Panc1 (cell line): ENCODE data around the gene RHOXF2.

Experiments
- POLR2AphosphoS5 ChIP-seq: IDR thresholded peaks from 2 replicates; pipeline ENCODE4 v1.6.1; 2012; ENCODE audit warnings: mild to moderate bottlenecking, low read depth, low read length, moderate library complexity
- SIN3A ChIP-seq: IDR thresholded peaks from 2 replicates; pipeline ENCODE4 v1.6.1; 2012; ENCODE audit warnings: low read depth, mild to moderate bottlenecking, low read length, moderate library complexity, borderline replicate concordance; ENCODE audit not compliant: insufficient read depth
- TCF7L2 ChIP-seq: IDR thresholded peaks from 2 replicates; pipeline ENCODE4 v1.6.1; 2011; ENCODE audit warnings: mild to moderate bottlenecking, low read depth, low read length, inconsistent platforms
- TF ChIP-seq, protein P1 (sequence below): fragments of 450-650 bp; IDR thresholded peaks from 2 replicates; pipeline ENCODE4 v1.5.1; 2017; ENCODE audit warnings: mild to moderate bottlenecking
- TF ChIP-seq, protein P2 (sequence below), 2 experiments: IDR thresholded peaks; 2 replicates each; pipeline ENCODE4 v1.6.1; 2011 to 2012; ENCODE audit warnings: low read depth in 2 of 2, control low read depth in 1 of 2, low read length in 1 of 2, mild to moderate bottlenecking in 1 of 2, moderate library complexity in 1 of 2; ENCODE audit not compliant: insufficient read depth in 1 of 2

DNA sequence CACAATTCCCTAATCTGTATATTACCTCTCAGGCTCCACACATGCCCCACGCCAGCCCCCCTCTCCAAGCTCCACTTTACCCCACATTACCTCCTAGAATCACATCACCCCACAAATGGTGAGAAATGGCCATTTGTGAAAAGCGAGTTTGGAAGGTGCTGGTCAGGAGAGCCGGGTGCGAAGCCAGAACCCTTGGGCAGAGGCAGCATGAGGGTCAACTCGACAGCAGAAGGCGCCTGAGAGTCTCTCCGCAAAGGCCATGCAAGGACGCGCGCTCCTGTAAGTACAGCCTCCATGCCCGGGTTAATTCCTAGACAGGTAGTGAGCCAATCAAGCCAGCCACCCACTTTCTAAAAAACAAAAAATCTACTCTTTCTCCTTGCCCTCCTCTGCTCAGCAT is 42.4 kb downstream of the RHOXF2 start:
- TF ChIP-seq, protein P1, sequence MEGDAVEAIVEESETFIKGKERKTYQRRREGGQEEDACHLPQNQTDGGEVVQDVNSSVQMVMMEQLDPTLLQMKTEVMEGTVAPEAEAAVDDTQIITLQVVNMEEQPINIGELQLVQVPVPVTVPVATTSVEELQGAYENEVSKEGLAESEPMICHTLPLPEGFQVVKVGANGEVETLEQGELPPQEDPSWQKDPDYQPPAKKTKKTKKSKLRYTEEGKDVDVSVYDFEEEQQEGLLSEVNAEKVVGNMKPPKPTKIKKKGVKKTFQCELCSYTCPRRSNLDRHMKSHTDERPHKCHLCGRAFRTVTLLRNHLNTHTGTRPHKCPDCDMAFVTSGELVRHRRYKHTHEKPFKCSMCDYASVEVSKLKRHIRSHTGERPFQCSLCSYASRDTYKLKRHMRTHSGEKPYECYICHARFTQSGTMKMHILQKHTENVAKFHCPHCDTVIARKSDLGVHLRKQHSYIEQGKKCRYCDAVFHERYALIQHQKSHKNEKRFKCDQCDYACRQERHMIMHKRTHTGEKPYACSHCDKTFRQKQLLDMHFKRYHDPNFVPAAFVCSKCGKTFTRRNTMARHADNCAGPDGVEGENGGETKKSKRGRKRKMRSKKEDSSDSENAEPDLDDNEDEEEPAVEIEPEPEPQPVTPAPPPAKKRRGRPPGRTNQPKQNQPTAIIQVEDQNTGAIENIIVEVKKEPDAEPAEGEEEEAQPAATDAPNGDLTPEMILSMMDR = no peak
- TF ChIP-seq POLR2AphosphoS5 = no peak
- no peak for TF ChIP-seq TCF7L2
- no peak for TF ChIP-seq SIN3A
- TF ChIP-seq, protein P2, sequence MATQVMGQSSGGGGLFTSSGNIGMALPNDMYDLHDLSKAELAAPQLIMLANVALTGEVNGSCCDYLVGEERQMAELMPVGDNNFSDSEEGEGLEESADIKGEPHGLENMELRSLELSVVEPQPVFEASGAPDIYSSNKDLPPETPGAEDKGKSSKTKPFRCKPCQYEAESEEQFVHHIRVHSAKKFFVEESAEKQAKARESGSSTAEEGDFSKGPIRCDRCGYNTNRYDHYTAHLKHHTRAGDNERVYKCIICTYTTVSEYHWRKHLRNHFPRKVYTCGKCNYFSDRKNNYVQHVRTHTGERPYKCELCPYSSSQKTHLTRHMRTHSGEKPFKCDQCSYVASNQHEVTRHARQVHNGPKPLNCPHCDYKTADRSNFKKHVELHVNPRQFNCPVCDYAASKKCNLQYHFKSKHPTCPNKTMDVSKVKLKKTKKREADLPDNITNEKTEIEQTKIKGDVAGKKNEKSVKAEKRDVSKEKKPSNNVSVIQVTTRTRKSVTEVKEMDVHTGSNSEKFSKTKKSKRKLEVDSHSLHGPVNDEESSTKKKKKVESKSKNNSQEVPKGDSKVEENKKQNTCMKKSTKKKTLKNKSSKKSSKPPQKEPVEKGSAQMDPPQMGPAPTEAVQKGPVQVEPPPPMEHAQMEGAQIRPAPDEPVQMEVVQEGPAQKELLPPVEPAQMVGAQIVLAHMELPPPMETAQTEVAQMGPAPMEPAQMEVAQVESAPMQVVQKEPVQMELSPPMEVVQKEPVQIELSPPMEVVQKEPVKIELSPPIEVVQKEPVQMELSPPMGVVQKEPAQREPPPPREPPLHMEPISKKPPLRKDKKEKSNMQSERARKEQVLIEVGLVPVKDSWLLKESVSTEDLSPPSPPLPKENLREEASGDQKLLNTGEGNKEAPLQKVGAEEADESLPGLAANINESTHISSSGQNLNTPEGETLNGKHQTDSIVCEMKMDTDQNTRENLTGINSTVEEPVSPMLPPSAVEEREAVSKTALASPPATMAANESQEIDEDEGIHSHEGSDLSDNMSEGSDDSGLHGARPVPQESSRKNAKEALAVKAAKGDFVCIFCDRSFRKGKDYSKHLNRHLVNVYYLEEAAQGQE (IDR thresholded peaks at IDR 0.05; ENCODE audit: insufficient read depth in 1 of 2, low read depth in 2 of 2, low read length in 1 of 2) = no peak
